ENCODE measurements around the gene DBNDD2.

Gene DBNDD2

DNA sequence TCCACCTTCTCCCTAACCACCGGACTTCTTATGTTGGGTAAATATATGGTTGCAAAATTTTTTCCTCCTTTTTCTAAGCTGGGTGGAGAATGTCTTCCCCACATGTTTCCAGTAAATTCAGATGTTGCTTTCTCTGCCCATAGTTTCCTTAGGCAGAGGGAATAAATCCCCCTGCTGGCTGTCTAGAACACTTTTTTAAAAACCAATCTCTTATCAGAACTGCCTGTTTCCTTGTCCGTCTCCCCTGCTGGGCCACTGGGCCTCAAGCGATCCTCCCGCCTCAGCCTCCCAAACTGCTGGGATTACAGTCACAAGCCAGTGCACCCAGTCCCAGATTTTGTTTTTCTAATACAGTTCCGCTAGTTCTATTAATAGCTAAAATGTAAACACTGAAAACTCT lies 51.5 kb downstream of the DBNDD2 start:
- Histone ChIP-seq H3K4me3 (no peak overlapping the region), H3K9me3 (no peaks in the 10 kb centered on the region), H3K36me3 (no peaks in the 10 kb centered on the region), H3K27me3 (peaks cover 0 to 3% of the 10 kb centered on the region in 2 donors), H3K4me1 (no peaks in the 10 kb centered on the region), H3K27ac (no peak overlapping the region)
- intact Hi-C loops (cut with DNase I; ENCODE audit: low total_unique reads) = no loop called here
- TF ChIP-seq, protein P1, sequence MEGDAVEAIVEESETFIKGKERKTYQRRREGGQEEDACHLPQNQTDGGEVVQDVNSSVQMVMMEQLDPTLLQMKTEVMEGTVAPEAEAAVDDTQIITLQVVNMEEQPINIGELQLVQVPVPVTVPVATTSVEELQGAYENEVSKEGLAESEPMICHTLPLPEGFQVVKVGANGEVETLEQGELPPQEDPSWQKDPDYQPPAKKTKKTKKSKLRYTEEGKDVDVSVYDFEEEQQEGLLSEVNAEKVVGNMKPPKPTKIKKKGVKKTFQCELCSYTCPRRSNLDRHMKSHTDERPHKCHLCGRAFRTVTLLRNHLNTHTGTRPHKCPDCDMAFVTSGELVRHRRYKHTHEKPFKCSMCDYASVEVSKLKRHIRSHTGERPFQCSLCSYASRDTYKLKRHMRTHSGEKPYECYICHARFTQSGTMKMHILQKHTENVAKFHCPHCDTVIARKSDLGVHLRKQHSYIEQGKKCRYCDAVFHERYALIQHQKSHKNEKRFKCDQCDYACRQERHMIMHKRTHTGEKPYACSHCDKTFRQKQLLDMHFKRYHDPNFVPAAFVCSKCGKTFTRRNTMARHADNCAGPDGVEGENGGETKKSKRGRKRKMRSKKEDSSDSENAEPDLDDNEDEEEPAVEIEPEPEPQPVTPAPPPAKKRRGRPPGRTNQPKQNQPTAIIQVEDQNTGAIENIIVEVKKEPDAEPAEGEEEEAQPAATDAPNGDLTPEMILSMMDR (IDR thresholded peaks at IDR 0.05) = no peak
- no peak for DNase-seq
